Uterus (tissue), 2 donors: ENCODE results near the gene AMBRA1.

Experiments used
- POLR2A ChIP-seq, 2 donors: fragments of 450-650 bp; IDR thresholded peaks; one replicate each; pipeline ENCODE4 v1.6.1; 2016; ENCODE audit warnings: antibody characterized with exemption in 2 of 2, mild to moderate bottlenecking in 1 of 2, moderate library complexity in 1 of 2
- TF ChIP-seq, protein P1 (sequence below), 4 experiments: fragments of 200-600 bp in 2 of 4; fragments of 450-650 bp in 2 of 4; sonication (generic) in 2 of 4; IDR thresholded peaks; one replicate each; pipeline ENCODE4 v1.5.1; 2016 to 2019; ENCODE audit warnings: antibody characterized with exemption in 4 of 4, mild to moderate bottlenecking in 2 of 4, moderate library complexity in 1 of 4

DNA sequence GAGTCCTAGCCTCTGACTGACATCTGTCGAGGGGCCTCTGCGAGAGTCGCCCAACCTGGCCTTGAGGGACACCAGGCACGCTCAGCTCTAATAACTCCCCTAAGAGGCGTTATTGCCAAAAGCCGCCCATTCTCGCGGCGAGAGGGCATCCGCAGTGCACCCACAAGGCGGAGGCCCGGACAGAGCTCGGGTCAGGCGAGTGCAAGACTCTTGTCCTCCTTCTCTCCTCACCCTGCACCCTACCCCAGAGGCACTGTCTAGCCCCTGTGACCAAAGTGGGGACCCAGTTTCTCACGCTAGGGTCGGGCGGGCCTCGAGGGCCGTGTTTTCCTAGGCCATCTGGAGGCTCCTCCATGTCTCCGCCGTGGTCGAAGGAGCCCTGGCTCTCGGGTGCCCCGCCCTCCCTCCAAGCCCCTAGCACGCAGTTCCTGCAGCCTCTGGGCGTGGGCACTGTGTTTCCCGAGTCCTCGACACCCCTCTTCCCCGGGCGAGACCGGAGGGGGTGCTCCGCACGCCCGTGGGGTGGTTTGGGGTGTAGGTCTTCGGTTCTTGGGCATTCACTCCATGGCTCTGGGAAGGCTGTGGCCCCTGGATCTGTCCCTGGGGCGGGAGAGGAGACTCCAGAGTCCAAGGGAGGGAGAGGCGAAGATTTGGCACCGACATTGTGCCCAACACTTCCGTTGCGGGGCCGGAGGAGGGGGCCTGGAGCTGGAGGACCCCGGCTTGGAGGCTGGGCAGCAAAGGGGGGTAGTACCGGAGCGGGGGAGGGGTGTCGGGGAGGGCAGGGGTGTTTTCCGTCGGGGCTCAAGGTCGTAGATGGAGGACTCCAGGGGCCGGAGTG lies 203.3 kb downstream of the AMBRA1 start:
- TF ChIP-seq, protein P1, sequence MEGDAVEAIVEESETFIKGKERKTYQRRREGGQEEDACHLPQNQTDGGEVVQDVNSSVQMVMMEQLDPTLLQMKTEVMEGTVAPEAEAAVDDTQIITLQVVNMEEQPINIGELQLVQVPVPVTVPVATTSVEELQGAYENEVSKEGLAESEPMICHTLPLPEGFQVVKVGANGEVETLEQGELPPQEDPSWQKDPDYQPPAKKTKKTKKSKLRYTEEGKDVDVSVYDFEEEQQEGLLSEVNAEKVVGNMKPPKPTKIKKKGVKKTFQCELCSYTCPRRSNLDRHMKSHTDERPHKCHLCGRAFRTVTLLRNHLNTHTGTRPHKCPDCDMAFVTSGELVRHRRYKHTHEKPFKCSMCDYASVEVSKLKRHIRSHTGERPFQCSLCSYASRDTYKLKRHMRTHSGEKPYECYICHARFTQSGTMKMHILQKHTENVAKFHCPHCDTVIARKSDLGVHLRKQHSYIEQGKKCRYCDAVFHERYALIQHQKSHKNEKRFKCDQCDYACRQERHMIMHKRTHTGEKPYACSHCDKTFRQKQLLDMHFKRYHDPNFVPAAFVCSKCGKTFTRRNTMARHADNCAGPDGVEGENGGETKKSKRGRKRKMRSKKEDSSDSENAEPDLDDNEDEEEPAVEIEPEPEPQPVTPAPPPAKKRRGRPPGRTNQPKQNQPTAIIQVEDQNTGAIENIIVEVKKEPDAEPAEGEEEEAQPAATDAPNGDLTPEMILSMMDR (IDR thresholded peaks at IDR 0.05): no peak
- no peak for TF ChIP-seq POLR2A (IDR thresholded peaks at IDR 0.05)
